Measurements from ENCODE around the gene C19orf47.

The C19orf47 gene, protein sequence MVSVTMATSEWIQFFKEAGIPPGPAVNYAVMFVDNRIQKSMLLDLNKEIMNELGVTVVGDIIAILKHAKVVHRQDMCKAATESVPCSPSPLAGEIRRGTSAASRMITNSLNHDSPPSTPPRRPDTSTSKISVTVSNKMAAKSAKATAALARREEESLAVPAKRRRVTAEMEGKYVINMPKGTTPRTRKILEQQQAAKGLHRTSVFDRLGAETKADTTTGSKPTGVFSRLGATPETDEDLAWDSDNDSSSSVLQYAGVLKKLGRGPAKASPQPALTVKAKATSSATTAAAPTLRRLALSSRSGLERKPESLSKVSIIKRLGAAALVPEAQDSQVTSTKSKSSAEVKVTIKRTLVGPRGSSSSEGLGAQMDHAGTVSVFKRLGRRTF

GRCh38 chr19:40348125-40348913, at the start of gene C19orf47, which contains the start of gene PLD3:
Gene C19orf47 (minus strand): TSS chr19:40348397. CDS start chr19:40341857, 6,540 bp downstream.
Gene PLD3 (plus strand): TSS chr19:40348695. CDS start chr19:40366484, 17,789 bp downstream.
- Histone ChIP-seq H3K79me2 (ENCODE audit: insufficient read depth, low read length) (peaks cover 24% of the 10 kb centered on the region), H3K4me2 (ENCODE audit: low read depth, low read length, poor library complexity, severe bottlenecking) (peak within 1 kb of the TSS; percentile 99), H2AFZ (ENCODE audit: low read length) (peak within 1 kb of the TSS; percentile 83), H4K20me1 (ENCODE audit: insufficient read depth, low read length, poor library complexity, severe bottlenecking) (peaks cover 5% of the 10 kb centered on the region), H3K9me3 (ENCODE audit: insufficient read depth, low read depth, low read length) (no peaks in the 10 kb centered on the region), H3K36me3 (ENCODE audit: insufficient read depth, low read length) (no peaks in the 10 kb centered on the region), H3F3A (ENCODE audit: low read depth) (no peaks in the 10 kb centered on the region), H3K9ac (ENCODE audit: low read depth, low read length, poor library complexity, severe bottlenecking) (peak within 1 kb of the TSS; percentile 88), H3K9me2 (replicated peaks; ENCODE audit: low read depth, low read length) (no peaks in the 10 kb centered on the region), H3K4me3 (ENCODE audit: low read length, poor library complexity, severe bottlenecking) (peak within 1 kb of the TSS; percentile 87), H3K27me3 (ENCODE audit: insufficient read depth, low read length, poor library complexity, severe bottlenecking) (no peaks in the 10 kb centered on the region), H3K4me1 (ENCODE audit: insufficient read depth, low read length, poor library complexity, severe bottlenecking) (peaks cover 23% of the 10 kb centered on the region)
- TF ChIP-seq, protein P1, sequence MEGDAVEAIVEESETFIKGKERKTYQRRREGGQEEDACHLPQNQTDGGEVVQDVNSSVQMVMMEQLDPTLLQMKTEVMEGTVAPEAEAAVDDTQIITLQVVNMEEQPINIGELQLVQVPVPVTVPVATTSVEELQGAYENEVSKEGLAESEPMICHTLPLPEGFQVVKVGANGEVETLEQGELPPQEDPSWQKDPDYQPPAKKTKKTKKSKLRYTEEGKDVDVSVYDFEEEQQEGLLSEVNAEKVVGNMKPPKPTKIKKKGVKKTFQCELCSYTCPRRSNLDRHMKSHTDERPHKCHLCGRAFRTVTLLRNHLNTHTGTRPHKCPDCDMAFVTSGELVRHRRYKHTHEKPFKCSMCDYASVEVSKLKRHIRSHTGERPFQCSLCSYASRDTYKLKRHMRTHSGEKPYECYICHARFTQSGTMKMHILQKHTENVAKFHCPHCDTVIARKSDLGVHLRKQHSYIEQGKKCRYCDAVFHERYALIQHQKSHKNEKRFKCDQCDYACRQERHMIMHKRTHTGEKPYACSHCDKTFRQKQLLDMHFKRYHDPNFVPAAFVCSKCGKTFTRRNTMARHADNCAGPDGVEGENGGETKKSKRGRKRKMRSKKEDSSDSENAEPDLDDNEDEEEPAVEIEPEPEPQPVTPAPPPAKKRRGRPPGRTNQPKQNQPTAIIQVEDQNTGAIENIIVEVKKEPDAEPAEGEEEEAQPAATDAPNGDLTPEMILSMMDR (conservative IDR thresholded peaks at IDR 0.05; ENCODE audit: low read length): no peak
- no peak for TF ChIP-seq EZH2phosphoT487 (IDR thresholded peaks at IDR 0.05; ENCODE audit: borderline replicate concordance)

DNA sequence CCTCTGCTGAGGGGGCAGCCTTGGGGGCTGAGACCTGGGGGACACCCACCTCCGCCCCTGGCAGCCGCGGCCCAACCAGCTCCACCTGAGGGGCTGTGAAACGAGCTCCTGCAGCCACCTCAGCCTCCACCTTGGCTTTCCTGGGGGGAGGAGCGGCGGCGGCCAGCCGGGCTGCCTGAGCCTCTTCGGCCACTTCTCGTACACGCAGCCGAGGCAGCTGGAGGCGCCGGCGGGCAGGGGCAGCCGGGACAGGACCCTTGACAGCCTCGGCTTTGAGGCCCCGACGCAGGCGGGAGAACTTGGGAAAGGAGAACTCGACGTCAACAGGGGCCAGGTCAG, 49.3 kb upstream of the C19orf47 start:
- Histone ChIP-seq H3K79me2 (ENCODE audit: insufficient read depth, low read length) (no peaks in the 10 kb centered on the region), H3K4me2 (ENCODE audit: low read depth, low read length, poor library complexity, severe bottlenecking) (no peak overlapping the region), H3K9me2 (replicated peaks; ENCODE audit: low read depth, low read length) (no peaks in the 10 kb centered on the region), H2AFZ (ENCODE audit: low read length) (no peak overlapping the region), H3K4me1 (ENCODE audit: insufficient read depth, low read length, poor library complexity, severe bottlenecking) (no peaks in the 10 kb centered on the region), H3F3A (ENCODE audit: low read depth) (no peaks in the 10 kb centered on the region), H3K9me3 (ENCODE audit: insufficient read depth, low read depth, low read length) (no peaks in the 10 kb centered on the region), H3K9ac (ENCODE audit: low read depth, low read length, poor library complexity, severe bottlenecking) (no peak overlapping the region), H3K36me3 (ENCODE audit: insufficient read depth, low read length) (no peaks in the 10 kb centered on the region), H3K4me3 (ENCODE audit: low read length, poor library complexity, severe bottlenecking) (no peak overlapping the region), H4K20me1 (ENCODE audit: insufficient read depth, low read length, poor library complexity, severe bottlenecking) (no peaks in the 10 kb centered on the region), H3K27me3 (ENCODE audit: insufficient read depth, low read length, poor library complexity, severe bottlenecking) (no peaks in the 10 kb centered on the region)
- TF ChIP-seq, protein P1 (conservative IDR thresholded peaks at IDR 0.05; ENCODE audit: low read length): no peak
- TF ChIP-seq EZH2phosphoT487 (IDR thresholded peaks at IDR 0.05; ENCODE audit: borderline replicate concordance): no peak

GRCh38 chr19:40396886-40397567, 48.8 kb upstream of the C19orf47 start:
- Histone ChIP-seq H3K4me1 (ENCODE audit: insufficient read depth, low read length, poor library complexity, severe bottlenecking) (no peaks in the 10 kb centered on the region), H3K9ac (ENCODE audit: low read depth, low read length, poor library complexity, severe bottlenecking) (no peak overlapping the region), H3F3A (ENCODE audit: low read depth) (no peaks in the 10 kb centered on the region), H3K4me2 (ENCODE audit: low read depth, low read length, poor library complexity, severe bottlenecking) (no peak overlapping the region), H4K20me1 (ENCODE audit: insufficient read depth, low read length, poor library complexity, severe bottlenecking) (no peaks in the 10 kb centered on the region), H3K36me3 (ENCODE audit: insufficient read depth, low read length) (no peaks in the 10 kb centered on the region), H3K79me2 (ENCODE audit: insufficient read depth, low read length) (no peaks in the 10 kb centered on the region), H3K9me2 (replicated peaks; ENCODE audit: low read depth, low read length) (no peaks in the 10 kb centered on the region), H2AFZ (ENCODE audit: low read length) (no peak overlapping the region), H3K27me3 (ENCODE audit: insufficient read depth, low read length, poor library complexity, severe bottlenecking) (no peaks in the 10 kb centered on the region), H3K4me3 (ENCODE audit: low read length, poor library complexity, severe bottlenecking) (no peak overlapping the region), H3K9me3 (ENCODE audit: insufficient read depth, low read depth, low read length) (no peaks in the 10 kb centered on the region)
- TF ChIP-seq, protein P1 (conservative IDR thresholded peaks at IDR 0.05; ENCODE audit: low read length): no peak
- no peak for TF ChIP-seq EZH2phosphoT487 (IDR thresholded peaks at IDR 0.05; ENCODE audit: borderline replicate concordance)

Measured in Loucy (cell line).